GM23338 (cell line): ENCODE results near the gene XRCC5. TPM values are rescaled to one million over a fixed set of nuclear protein-coding genes. Genes with fewer than 3 reads are reported as not detected.

ENCODE experiments used
- ATAC-seq: fragments of 200-7000 bp; cut with Tn5 transposase; 3 replicates; pipeline ENCODE4 v1.9.1; 2020
- DNase-seq: peaks from one replicate; pipeline ENCODE4 v3.0.0-alpha.2; 2015; ENCODE audit warnings: low spot score
- H2AFZ ChIP-seq: fragments of 200-600 bp; sonication (generic); 2 replicates; pipeline ENCODE4 v1.8.0; 2016; ENCODE audit warnings: antibody characterized with exemption, mild to moderate bottlenecking, moderate library complexity
- H3F3A ChIP-seq: fragments of 200-600 bp; sonication (generic); replicated peaks from 2 replicates; pipeline ENCODE4 v1.8.0; 2017; ENCODE audit warnings: antibody characterized with exemption, mixed run types, low read depth
- H3K27ac ChIP-seq: fragments of 200-600 bp; sonication (generic); 2 replicates; pipeline ENCODE4 v1.6.1; 2016; ENCODE audit warnings: low read depth
- H3K27me3 ChIP-seq: fragments of 200-600 bp; sonication (generic); 2 replicates; pipeline ENCODE4 v1.8.0; 2016; ENCODE audit warnings: mild to moderate bottlenecking, mixed run types, moderate library complexity; ENCODE audit not compliant: insufficient read depth
- H3K36me3 ChIP-seq: fragments of 200-600 bp; sonication (generic); 2 replicates; pipeline ENCODE4 v1.8.0; 2016; ENCODE audit warnings: mild to moderate bottlenecking; ENCODE audit not compliant: insufficient read depth
- H3K4me1 ChIP-seq: fragments of 200-600 bp; sonication (generic); 2 replicates; pipeline ENCODE4 v1.8.0; 2016; ENCODE audit warnings: mild to moderate bottlenecking, moderate library complexity; ENCODE audit not compliant: insufficient read depth
- H3K4me2 ChIP-seq: fragments of 200-600 bp; sonication (generic); 2 replicates; pipeline ENCODE4 v1.7.1; 2017; ENCODE audit warnings: mixed run types
- H3K4me3 ChIP-seq: fragments of 200-600 bp; sonication (generic); 2 replicates; pipeline ENCODE4 v1.6.1; 2016; ENCODE audit warnings: mixed run types
- H3K79me2 ChIP-seq: fragments of 200-600 bp; sonication (generic); replicated peaks from 2 replicates; pipeline ENCODE4 v1.8.0; 2017; ENCODE audit warnings: mild to moderate bottlenecking; ENCODE audit not compliant: insufficient read depth
- H3K9me2 ChIP-seq: fragments of 200-600 bp; sonication (generic); 2 replicates; pipeline ENCODE4 v1.8.0; 2017; ENCODE audit not compliant: insufficient read depth
- H4K20me1 ChIP-seq: fragments of 200-600 bp; sonication (generic); replicated peaks from 2 replicates; pipeline ENCODE4 v1.8.0; 2017; ENCODE audit warnings: mild to moderate bottlenecking; ENCODE audit not compliant: insufficient read depth
- H3K27ac Mint-ChIP-seq: 2 replicates; pipeline ENCODE4 v1.8.0; 2020; ENCODE audit warnings: inconsistent platforms, mild to moderate bottlenecking, moderate library complexity, mixed read lengths
- H3K27me3 Mint-ChIP-seq: 3 replicates; pipeline ENCODE4 v1.8.0; 2022; ENCODE audit warnings: low read depth, mild to moderate bottlenecking, moderate library complexity, mixed read lengths, inconsistent platforms; ENCODE audit not compliant: insufficient read depth, poor library complexity
- H3K36me3 Mint-ChIP-seq: 3 replicates; pipeline ENCODE4 v1.8.0; 2021; ENCODE audit warnings: low read depth, mild to moderate bottlenecking, inconsistent platforms, moderate library complexity, mixed read lengths
- H3K4me1 Mint-ChIP-seq: 3 replicates; pipeline ENCODE4 v1.8.0; 2020; ENCODE audit warnings: mild to moderate bottlenecking, inconsistent platforms, mixed read lengths
- H3K4me3 Mint-ChIP-seq: 3 replicates; pipeline ENCODE4 v1.8.0; 2021; ENCODE audit warnings: moderate library complexity, mild to moderate bottlenecking, inconsistent platforms, mixed read lengths
- H3K9me3 Mint-ChIP-seq: 3 replicates; pipeline ENCODE4 v1.8.0; 2020; ENCODE audit warnings: moderate library complexity, mild to moderate bottlenecking, inconsistent platforms, mixed read lengths
- CREB1 ChIP-seq: fragments of 250-450 bp; sonication (Bioruptor Pico); IDR thresholded peaks from 2 replicates; pipeline ENCODE4 v1.5.0; 2020; ENCODE audit warnings: low read depth, mild to moderate bottlenecking, moderate library complexity
- NANOG ChIP-seq: IDR thresholded peaks from 2 replicates; pipeline ENCODE4 v1.6.1; 2016; ENCODE audit warnings: antibody characterized with exemption, borderline replicate concordance
- POLR2AphosphoS5 ChIP-seq: IDR thresholded peaks from 2 replicates; pipeline ENCODE4 v1.6.1; 2016; ENCODE audit warnings: antibody characterized with exemption, low read depth
- polyA plus RNA-seq: library from polyadenylated mRNA; unstranded; fragments of >200 nt; fragmentation: Nextera tagmentation; extraction: Ambion mirVana; gene quantifications from 2 replicates; pipeline ENCODE4 v1.2.1, GENCODE V29; 2016
- total RNA-seq: library from RNA; depleted of rRNA; stranded (reverse); fragments of >200 nt; shearing (Covaris generic); gene quantifications from 2 replicates; pipeline ENCODE4 v1.2.3, GENCODE V29; 2014
- TF ChIP-seq, protein P1 (sequence below): fragments of 250-450 bp; sonication (Bioruptor Pico); IDR thresholded peaks from 2 replicates; pipeline ENCODE4 v1.5.0; 2020; ENCODE audit warnings: mild to moderate bottlenecking, moderate library complexity
- TF ChIP-seq, protein P2 (sequence below), 2 experiments: fragments of 200-600 bp in 1 of 2; sonication (generic) in 1 of 2; conservative IDR thresholded peaks; 2 replicates each; pipeline versions ENCODE4 v1.5.1 to v1.6.1; 2016 to 2017; ENCODE audit warnings: antibody characterized with exemption in 2 of 2, low read depth in 2 of 2, mild to moderate bottlenecking in 2 of 2, moderate library complexity in 1 of 2

The XRCC5 gene
- total and polyA plus RNA-seq, 2 experiments from 2014 or later: 499 to 524 TPM

DNA sequence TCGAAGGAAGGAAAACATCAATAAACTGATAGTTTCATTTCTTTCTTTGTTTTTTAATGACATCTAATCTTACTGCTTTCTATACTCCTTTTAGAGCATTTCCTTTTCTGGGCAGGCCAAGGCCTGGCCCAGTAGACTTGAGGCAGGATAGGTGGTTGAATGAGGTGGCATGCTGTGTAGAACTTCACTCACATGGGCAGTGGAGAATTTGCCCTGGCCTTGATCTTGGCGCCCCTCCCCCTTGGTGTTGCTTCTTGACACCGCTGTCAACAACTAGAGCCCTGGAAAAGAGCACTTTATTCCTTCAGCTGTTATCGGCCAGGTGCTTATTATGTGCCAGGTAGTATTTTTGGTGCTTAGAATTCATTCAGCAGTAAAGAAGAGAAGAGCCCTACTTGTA lies 37.4 kb downstream of the XRCC5 start (continued):
- TF ChIP-seq, protein P1, sequence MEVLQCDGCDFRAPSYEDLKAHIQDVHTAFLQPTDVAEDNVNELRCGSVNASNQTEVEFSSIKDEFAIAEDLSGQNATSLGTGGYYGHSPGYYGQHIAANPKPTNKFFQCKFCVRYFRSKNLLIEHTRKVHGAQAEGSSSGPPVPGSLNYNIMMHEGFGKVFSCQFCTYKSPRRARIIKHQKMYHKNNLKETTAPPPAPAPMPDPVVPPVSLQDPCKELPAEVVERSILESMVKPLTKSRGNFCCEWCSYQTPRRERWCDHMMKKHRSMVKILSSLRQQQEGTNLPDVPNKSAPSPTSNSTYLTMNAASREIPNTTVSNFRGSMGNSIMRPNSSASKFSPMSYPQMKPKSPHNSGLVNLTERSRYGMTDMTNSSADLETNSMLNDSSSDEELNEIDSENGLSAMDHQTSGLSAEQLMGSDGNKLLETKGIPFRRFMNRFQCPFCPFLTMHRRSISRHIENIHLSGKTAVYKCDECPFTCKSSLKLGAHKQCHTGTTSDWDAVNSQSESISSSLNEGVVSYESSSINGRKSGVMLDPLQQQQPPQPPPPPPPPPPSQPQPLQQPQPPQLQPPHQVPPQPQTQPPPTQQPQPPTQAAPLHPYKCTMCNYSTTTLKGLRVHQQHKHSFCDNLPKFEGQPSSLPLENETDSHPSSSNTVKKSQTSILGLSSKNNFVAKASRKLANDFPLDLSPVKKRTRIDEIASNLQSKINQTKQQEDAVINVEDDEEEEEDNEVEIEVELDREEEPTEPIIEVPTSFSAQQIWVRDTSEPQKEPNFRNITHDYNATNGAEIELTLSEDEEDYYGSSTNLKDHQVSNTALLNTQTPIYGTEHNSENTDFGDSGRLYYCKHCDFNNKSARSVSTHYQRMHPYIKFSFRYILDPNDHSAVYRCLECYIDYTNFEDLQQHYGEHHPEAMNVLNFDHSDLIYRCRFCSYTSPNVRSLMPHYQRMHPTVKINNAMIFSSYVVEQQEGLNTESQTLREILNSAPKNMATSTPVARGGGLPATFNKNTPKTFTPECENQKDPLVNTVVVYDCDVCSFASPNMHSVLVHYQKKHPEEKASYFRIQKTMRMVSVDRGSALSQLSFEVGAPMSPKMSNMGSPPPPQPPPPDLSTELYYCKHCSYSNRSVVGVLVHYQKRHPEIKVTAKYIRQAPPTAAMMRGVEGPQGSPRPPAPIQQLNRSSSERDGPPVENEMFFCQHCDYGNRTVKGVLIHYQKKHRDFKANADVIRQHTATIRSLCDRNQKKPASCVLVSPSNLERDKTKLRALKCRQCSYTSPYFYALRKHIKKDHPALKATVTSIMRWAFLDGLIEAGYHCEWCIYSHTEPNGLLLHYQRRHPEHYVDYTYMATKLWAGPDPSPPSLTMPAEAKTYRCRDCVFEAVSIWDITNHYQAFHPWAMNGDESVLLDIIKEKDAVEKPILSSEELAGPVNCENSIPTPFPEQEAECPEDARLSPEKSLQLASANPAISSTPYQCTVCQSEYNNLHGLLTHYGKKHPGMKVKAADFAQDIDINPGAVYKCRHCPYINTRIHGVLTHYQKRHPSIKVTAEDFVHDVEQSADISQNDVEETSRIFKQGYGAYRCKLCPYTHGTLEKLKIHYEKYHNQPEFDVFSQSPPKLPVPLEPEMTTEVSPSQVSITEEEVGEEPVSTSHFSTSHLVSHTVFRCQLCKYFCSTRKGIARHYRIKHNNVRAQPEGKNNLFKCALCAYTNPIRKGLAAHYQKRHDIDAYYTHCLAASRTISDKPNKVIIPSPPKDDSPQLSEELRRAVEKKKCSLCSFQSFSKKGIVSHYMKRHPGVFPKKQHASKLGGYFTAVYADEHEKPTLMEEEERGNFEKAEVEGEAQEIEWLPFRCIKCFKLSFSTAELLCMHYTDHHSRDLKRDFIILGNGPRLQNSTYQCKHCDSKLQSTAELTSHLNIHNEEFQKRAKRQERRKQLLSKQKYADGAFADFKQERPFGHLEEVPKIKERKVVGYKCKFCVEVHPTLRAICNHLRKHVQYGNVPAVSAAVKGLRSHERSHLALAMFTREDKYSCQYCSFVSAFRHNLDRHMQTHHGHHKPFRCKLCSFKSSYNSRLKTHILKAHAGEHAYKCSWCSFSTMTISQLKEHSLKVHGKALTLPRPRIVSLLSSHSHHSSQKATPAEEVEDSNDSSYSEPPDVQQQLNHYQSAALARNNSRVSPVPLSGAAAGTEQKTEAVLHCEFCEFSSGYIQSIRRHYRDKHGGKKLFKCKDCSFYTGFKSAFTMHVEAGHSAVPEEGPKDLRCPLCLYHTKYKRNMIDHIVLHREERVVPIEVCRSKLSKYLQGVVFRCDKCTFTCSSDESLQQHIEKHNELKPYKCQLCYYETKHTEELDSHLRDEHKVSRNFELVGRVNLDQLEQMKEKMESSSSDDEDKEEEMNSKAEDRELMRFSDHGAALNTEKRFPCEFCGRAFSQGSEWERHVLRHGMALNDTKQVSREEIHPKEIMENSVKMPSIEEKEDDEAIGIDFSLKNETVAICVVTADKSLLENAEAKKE (CRISPR knock-in tag): no peak

DNA sequence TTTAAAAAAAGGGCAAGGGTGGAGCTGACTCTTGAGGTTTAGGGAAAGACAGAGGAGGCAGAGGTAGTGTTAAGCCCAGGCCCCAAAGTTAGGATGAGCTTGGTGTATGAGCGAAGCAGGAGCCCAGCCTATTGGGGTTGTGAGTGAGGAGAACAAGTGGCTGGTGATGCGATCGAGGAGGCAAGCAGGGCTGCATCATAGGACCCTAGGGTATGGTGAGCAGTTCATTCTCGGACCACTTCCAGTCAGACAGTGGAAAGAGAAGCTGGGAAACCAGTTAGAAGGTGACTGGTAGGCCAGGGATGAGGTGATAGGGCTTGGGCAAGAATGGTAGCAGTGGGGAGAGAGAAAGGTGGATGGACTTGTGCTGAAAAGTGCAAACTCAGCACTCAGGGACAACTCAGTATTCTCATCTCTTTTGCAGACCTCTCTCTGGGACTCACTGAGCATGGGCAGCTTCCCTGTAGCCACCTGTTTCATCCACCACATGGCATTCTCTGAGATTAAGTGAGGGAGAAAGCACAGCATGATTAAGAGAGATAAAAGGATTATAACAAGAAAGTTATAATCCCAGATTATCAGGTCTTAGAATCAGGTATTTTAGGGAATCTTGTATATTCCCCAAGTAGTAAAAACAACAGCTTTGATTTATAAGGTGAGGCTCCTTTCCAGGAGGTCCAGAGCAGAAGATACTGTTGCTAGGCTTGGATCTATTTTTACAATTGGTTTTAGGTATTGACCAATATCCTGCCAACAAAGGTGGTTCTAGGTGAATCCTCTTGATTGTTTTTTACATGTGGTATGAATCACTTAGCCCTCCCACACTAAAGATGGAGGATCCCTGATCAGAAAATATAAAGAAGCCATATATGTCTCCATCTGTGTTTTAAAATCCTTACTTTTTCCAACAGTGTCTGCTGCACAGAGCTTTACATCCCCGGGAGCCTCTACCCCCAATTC lies 38.3 kb downstream of the XRCC5 start:
- Mint-ChIP-seq H3K4me3 (no peak overlapping the region), H3K4me1 (peaks cover 8% of the 10 kb centered on the region)
- TF ChIP-seq POLR2AphosphoS5 (no peak), CREB1 (CRISPR knock-in tag) (no peak), NANOG (no peak)
- TF ChIP-seq, protein P2, sequence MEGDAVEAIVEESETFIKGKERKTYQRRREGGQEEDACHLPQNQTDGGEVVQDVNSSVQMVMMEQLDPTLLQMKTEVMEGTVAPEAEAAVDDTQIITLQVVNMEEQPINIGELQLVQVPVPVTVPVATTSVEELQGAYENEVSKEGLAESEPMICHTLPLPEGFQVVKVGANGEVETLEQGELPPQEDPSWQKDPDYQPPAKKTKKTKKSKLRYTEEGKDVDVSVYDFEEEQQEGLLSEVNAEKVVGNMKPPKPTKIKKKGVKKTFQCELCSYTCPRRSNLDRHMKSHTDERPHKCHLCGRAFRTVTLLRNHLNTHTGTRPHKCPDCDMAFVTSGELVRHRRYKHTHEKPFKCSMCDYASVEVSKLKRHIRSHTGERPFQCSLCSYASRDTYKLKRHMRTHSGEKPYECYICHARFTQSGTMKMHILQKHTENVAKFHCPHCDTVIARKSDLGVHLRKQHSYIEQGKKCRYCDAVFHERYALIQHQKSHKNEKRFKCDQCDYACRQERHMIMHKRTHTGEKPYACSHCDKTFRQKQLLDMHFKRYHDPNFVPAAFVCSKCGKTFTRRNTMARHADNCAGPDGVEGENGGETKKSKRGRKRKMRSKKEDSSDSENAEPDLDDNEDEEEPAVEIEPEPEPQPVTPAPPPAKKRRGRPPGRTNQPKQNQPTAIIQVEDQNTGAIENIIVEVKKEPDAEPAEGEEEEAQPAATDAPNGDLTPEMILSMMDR (conservative IDR thresholded peaks at IDR 0.05; ENCODE audit: low read depth in 2 of 2): no peak
- TF ChIP-seq, protein P1 (CRISPR knock-in tag): no peak

More for the DNA sequence above, 38.3 kb downstream of the XRCC5 start:
- peaks cover 94% of the 10 kb centered on the region for H3K79me2 ChIP-seq
- Mint-ChIP-seq H3K27ac (peak overlapping the region; percentile 46; the same call in 1 of the 2 replicates), H3K27me3 (no peaks in the 10 kb centered on the region), H3K36me3 (peaks cover 69% of the 10 kb centered on the region), H3K9me3 (no peaks in the 10 kb centered on the region)
- peaks cover 14% of the 10 kb centered on the region for H3F3A ChIP-seq
- H2AFZ ChIP-seq: no peak overlapping the region
- DNase-seq (no peak), ATAC-seq (no peak)
- H3K9me2 ChIP-seq: no peaks in the 10 kb centered on the region
- H4K20me1 ChIP-seq: peaks cover 63% of the 10 kb centered on the region
- H3K27me3 ChIP-seq: no peaks in the 10 kb centered on the region
- H3K4me3 ChIP-seq: no peak overlapping the region
- peak overlapping the region; percentile 67; the same call in 1 of the 2 replicates for H3K27ac ChIP-seq
- H3K4me2 ChIP-seq: no peak overlapping the region
- H3K4me1 ChIP-seq: no peaks in the 10 kb centered on the region; the same call in 1 of the 2 replicates
- peaks cover 78% of the 10 kb centered on the region for H3K36me3 ChIP-seq
